ENCODE measurements around the gene LENG8.
"Not testable (repeated sequence)": the region's sequence is repeated elsewhere in the genome, so short reads cannot be mapped to it uniquely, and the experiment has no call there.

LENG8 gene

DNA sequence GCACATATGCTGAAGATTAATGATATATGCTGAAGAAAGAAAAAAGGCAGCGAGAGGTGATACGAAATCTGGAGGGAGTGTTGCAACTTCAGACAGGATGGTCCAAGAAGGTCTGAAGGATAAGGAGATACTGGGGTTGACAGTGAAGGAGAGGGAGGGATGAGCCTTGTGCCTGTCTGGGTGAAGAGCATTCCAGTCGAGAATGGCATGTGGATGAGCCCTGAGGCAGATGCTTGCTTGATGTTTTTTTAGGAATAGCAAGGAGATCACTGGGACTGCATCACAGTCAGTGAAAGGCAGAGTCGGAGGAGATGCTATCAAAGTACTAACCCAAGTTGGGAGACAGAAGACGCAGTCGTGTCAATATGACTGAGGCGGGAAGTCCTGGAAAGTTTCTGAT lies 40.3 kb downstream of the LENG8 start:
- DNase-seq (ENCODE audit: low read depth, low spot score) = no peak
- in situ Hi-C loops (cut with HindIII; ENCODE audit: low sequenced_read_pairs) = no loop called here
- no peak overlapping the region for H3K4me3 ChIP-seq (ENCODE audit: low read depth, low read length)
- TF ChIP-seq CTCF (IDR thresholded peaks at IDR 0.05; ENCODE audit: low read depth, low read length) = no peak

- TF ChIP-seq CTCF (IDR thresholded peaks at IDR 0.05; ENCODE audit: low read depth, low read length) = no peak
- in situ Hi-C loops (cut with HindIII; ENCODE audit: low sequenced_read_pairs) = no loop called here
- DNase-seq (ENCODE audit: low read depth, low spot score) = no peak
- no peak overlapping the region for H3K4me3 ChIP-seq (ENCODE audit: low read depth, low read length)
These were observed 40.8 kb downstream of the LENG8 start for GRCh38 chr19:54489766-54490165.

GRCh38 chr19:54492568-54492967 lies 43.6 kb downstream of the LENG8 start:
- no peak for TF ChIP-seq CTCF (IDR thresholded peaks at IDR 0.05; ENCODE audit: low read depth, low read length)
- no peak for DNase-seq (ENCODE audit: low read depth, low spot score)
- no peak overlapping the region for H3K4me3 ChIP-seq (ENCODE audit: low read depth, low read length)
- in situ Hi-C loops (cut with HindIII; ENCODE audit: low sequenced_read_pairs) = no loop called here

GRCh38 chr19:54493056-54493455 lies 44.1 kb downstream of the LENG8 start:
- in situ Hi-C loops (cut with HindIII; ENCODE audit: low sequenced_read_pairs) = not testable (repeated sequence)

GRCh38 chr19:54493967-54494585 lies 45.1 kb downstream of the LENG8 start:
- H3K4me3 ChIP-seq (ENCODE audit: low read depth, low read length) = no peak overlapping the region
- in situ Hi-C loops (cut with HindIII; ENCODE audit: low sequenced_read_pairs) = no loop called here
- DNase-seq (ENCODE audit: low read depth, low spot score) = no peak
- no peak for TF ChIP-seq CTCF (IDR thresholded peaks at IDR 0.05; ENCODE audit: low read depth, low read length)

More at GRCh38 chr19:54493056-54493455, 44.1 kb downstream of the LENG8 start:
- not testable (repeated sequence) for H3K4me3 ChIP-seq (ENCODE audit: low read depth, low read length); DNase-seq (ENCODE audit: low read depth, low spot score)

GRCh38 chr19:54495284-54495683 lies 46.3 kb downstream of the LENG8 start:
- in situ Hi-C loops (cut with HindIII; ENCODE audit: low sequenced_read_pairs); H3K4me3 ChIP-seq (ENCODE audit: low read depth, low read length); DNase-seq (ENCODE audit: low read depth, low spot score): not testable (repeated sequence)

DNA sequence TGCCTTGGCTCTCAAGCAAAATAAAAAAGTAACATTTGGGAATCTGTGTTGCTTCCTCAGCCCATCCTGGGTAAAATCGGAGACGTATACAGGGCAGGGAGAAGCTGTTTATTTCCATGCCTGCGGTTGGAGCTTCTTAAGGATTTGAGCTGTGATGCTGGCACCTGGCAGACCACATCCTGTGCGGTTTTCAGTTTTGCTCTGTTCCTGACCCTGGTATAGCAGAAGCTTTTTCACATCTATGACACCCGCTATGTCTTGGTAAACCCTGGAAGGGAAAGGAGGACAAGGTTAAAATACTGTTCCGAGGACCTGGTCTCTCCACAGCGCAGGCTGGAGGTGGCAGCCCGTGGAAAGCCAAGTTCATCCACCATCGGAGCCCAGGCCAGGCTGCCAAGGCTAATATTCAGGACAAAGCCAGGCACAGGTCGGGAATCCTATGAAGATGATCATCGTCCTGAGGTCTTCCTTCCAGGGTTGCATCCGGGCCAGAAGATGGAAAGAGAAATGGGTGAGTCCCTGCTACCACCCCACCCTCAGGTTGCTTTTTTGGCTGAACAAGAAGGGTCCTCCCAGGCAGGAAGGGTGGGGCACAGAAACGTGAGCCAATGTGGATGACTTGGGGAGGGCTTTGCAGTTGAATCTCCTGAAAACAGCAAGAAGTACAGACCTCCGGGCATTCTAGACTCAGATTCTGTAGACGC lies 48.9 kb downstream of the LENG8 start:
- DNase-seq (ENCODE audit: low read depth, low spot score); H3K4me3 ChIP-seq (ENCODE audit: low read depth, low read length); in situ Hi-C loops (cut with HindIII; ENCODE audit: low sequenced_read_pairs): not testable (repeated sequence)

DNA sequence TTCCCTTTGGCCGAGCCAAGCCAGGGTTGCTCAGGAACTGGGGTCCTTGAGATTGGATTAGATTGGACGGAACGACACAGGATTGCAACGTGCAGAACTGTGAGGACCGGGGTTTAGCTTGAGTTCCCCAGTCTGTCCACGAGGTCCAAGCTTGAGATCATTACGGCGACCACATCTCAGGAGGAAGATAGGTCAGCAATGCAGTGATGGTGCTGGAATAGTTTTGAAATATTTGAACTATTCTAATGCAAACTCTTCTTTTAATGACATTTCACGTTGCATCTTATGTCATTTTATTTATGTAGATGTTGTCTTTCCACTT lies 49.4 kb downstream of the LENG8 start:
- in situ Hi-C loops (cut with HindIII; ENCODE audit: low sequenced_read_pairs); DNase-seq (ENCODE audit: low read depth, low spot score); H3K4me3 ChIP-seq (ENCODE audit: low read depth, low read length): not testable (repeated sequence)
